ENCODE results near the gene TRPM7.
"Not testable (repeated sequence)": the region's sequence is repeated elsewhere in the genome, so short reads cannot be mapped to it uniquely, and the experiment has no call there.

The TRPM7 gene

DNA sequence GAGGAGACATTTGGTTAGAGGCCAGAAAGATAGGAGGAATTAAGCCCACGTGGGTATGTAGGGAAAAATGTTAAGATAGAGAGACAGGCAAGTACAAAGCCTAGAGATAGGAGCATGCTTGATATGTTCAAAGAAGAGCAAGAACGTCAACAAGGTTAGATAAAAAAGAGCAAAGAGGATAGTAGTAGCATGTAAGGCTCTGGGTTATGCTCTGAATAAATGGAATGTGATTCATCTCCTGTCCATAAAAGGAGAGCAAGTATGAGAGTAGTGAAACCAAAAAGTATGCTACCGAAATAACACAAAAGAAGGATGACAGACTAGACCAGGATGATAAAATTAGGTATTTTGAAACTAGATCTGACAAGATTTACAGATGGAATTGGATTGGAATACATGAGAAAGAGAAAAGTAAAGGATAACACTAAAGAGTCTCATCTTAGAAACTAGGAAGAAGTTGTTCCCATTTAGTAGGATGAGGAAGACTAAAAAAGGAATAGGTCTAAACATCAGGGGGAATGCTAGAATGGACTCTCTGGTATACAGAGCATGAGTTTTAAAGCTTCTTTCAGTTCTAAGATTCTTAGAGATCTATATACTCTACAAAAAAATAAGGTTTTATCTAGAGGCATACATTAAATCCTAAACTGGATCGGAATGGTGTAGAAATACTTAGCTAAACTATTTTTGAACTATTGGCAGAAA is 59.1 kb downstream of the TRPM7 start:
- Histone ChIP-seq H3K9ac (no peak overlapping the region), H3K27ac (no peak overlapping the region), H4K20me1 (ENCODE audit: insufficient read depth) (no peaks in the 10 kb centered on the region), H3K4me1 (ENCODE audit: low read depth, poor library complexity, severe bottlenecking) (peaks cover 3% of the 10 kb centered on the region), H3K36me3 (ENCODE audit: insufficient read depth) (no peaks in the 10 kb centered on the region), H3K4me3 (IDR thresholded peaks at IDR 0.05; ENCODE audit: insufficient read depth, low read depth, low read length) (no peak overlapping the region), H3K4me2 (no peak overlapping the region), H3K27me3 (ENCODE audit: insufficient read depth, low read depth) (no peaks in the 10 kb centered on the region), H2AFZ (ENCODE audit: low read depth) (no peak overlapping the region), H3K79me2 (ENCODE audit: insufficient read depth, low read depth) (no peaks in the 10 kb centered on the region)
- TF ChIP-seq, protein P1, sequence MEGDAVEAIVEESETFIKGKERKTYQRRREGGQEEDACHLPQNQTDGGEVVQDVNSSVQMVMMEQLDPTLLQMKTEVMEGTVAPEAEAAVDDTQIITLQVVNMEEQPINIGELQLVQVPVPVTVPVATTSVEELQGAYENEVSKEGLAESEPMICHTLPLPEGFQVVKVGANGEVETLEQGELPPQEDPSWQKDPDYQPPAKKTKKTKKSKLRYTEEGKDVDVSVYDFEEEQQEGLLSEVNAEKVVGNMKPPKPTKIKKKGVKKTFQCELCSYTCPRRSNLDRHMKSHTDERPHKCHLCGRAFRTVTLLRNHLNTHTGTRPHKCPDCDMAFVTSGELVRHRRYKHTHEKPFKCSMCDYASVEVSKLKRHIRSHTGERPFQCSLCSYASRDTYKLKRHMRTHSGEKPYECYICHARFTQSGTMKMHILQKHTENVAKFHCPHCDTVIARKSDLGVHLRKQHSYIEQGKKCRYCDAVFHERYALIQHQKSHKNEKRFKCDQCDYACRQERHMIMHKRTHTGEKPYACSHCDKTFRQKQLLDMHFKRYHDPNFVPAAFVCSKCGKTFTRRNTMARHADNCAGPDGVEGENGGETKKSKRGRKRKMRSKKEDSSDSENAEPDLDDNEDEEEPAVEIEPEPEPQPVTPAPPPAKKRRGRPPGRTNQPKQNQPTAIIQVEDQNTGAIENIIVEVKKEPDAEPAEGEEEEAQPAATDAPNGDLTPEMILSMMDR (conservative IDR thresholded peaks at IDR 0.05; ENCODE audit: low read depth, low read length): no peak

DNA sequence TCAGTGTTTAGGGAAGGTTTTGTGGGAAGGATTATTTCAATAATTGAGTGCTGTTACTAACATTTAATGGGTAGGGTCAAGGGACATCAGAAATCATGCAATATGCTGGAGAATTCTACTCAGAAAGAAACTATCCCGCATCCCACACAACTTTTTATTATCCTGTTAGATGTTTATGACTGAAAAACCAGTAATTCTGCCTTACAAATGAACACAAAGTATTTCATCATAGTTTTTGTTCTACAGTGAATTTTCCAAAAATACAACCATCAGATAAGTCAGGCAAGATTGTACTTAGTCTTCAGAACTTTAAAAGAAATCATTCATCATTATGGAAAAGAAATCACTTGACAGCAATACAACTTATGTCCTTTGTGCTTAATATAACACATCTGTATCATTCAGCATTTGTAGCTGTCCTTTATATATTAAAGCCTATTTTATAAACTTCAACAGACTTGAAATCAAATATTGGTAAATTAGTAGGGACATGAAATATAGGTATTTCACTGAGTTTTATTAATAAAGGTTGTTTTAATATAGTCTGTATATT is 61.9 kb downstream of the TRPM7 start:
- H4K20me1 ChIP-seq (ENCODE audit: insufficient read depth): no peaks in the 10 kb centered on the region
- no peak overlapping the region for H3K4me2 ChIP-seq
- TF ChIP-seq, protein P1 (conservative IDR thresholded peaks at IDR 0.05; ENCODE audit: low read depth, low read length): no peak
- no peak overlapping the region for H3K27ac ChIP-seq
- H3K27me3 ChIP-seq (ENCODE audit: insufficient read depth, low read depth): no peaks in the 10 kb centered on the region
- H2AFZ ChIP-seq (ENCODE audit: low read depth): no peak overlapping the region
- no peak overlapping the region for H3K9ac ChIP-seq
- H3K4me3 ChIP-seq (IDR thresholded peaks at IDR 0.05; ENCODE audit: insufficient read depth, low read depth, low read length): no peak overlapping the region
- H3K4me1 ChIP-seq (ENCODE audit: low read depth, poor library complexity, severe bottlenecking): peaks cover 3% of the 10 kb centered on the region
- peaks cover 3% of the 10 kb centered on the region; the same call in 1 of the 2 replicates for H3K36me3 ChIP-seq (ENCODE audit: insufficient read depth)
- H3K79me2 ChIP-seq (ENCODE audit: insufficient read depth, low read depth): no peaks in the 10 kb centered on the region

DNA sequence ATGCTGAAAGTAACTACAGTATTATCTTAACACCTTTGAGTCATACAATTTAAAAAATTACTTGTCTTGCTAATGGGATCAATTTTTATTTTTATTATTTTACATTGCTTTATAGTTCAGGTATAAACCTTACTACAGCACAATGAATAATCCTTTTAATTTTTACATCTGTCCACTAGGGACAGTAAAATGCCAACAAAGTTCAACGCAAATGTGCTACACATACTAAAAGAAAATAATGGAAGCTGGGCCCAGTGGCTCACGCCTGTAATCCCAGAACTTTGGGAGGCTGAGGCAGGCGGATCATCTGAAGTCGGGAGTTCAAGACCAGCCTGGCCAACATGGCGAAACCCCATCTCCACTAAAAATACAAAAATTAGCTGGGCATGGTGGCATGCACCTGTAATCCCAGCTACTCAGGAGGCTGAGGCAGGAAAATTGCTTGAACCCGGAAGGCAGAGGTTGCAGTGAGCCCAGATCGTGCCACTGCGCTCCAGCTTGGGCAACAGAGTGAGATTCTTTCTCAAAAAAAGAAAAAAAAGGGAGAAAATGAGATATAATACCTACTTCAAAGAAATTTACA is 64.1 kb downstream of the TRPM7 start:
- TF ChIP-seq, protein P1 (conservative IDR thresholded peaks at IDR 0.05; ENCODE audit: low read depth, low read length): peak; percentile 62
- not testable (repeated sequence) for H3K79me2 ChIP-seq (ENCODE audit: insufficient read depth, low read depth); H3K36me3 ChIP-seq (ENCODE audit: insufficient read depth); H3K27ac ChIP-seq; H3K9ac ChIP-seq; H3K4me3 ChIP-seq (IDR thresholded peaks at IDR 0.05; ENCODE audit: insufficient read depth, low read depth, low read length); H3K27me3 ChIP-seq (ENCODE audit: insufficient read depth, low read depth); H3K4me1 ChIP-seq (ENCODE audit: low read depth, poor library complexity, severe bottlenecking); H4K20me1 ChIP-seq (ENCODE audit: insufficient read depth); H3K4me2 ChIP-seq; H2AFZ ChIP-seq (ENCODE audit: low read depth)

DNA sequence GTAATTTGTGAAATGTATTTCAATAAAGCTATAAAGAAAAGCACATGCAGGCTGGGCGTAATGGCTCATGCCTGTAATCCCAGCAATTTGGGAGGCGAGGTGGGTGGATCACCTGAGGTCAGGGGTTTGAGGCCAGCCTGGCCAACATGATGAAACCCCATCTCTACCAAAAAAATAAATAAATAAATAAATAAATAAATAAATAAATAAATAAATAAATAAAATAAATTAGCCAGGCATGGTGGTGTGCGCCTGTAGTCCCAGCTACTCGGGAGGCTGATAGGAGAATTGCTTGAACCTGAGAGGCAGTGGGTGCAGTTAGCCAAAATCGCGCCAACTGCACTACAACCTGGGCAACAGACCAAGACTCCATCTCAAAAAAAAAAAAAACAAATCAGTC is 69.6 kb downstream of the TRPM7 start:
- H3K9ac ChIP-seq; H3K36me3 ChIP-seq (ENCODE audit: insufficient read depth); H2AFZ ChIP-seq (ENCODE audit: low read depth); H3K27ac ChIP-seq; H3K79me2 ChIP-seq (ENCODE audit: insufficient read depth, low read depth); H3K4me1 ChIP-seq (ENCODE audit: low read depth, poor library complexity, severe bottlenecking); H3K4me3 ChIP-seq (IDR thresholded peaks at IDR 0.05; ENCODE audit: insufficient read depth, low read depth, low read length); H3K4me2 ChIP-seq; H3K27me3 ChIP-seq (ENCODE audit: insufficient read depth, low read depth); H4K20me1 ChIP-seq (ENCODE audit: insufficient read depth): not testable (repeated sequence)

DNA sequence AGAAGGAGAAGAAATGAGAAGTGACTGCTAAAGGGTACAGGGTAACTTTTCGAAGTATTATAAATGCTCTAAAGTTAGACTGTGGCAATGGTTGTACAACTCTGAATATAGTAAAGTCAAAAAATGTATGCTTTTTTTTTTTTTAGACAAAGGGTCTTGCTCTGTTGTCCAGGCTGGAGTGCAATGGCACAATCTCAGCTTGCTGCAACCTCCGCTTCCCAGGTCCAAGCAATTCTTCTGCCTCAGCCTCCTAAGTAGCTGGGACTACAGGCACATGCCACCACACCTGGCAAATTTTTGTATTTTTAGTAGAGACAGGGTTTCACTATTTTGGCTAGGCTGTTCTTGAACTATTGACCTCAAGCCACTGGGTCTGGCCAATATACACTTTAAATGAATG is 70.0 kb downstream of the TRPM7 start:
- not testable (repeated sequence) for H3K4me1 ChIP-seq (ENCODE audit: low read depth, poor library complexity, severe bottlenecking); H2AFZ ChIP-seq (ENCODE audit: low read depth); H3K79me2 ChIP-seq (ENCODE audit: insufficient read depth, low read depth); H3K4me2 ChIP-seq; H3K9ac ChIP-seq; H3K27ac ChIP-seq; H3K36me3 ChIP-seq (ENCODE audit: insufficient read depth); H3K4me3 ChIP-seq (IDR thresholded peaks at IDR 0.05; ENCODE audit: insufficient read depth, low read depth, low read length); H3K27me3 ChIP-seq (ENCODE audit: insufficient read depth, low read depth); H4K20me1 ChIP-seq (ENCODE audit: insufficient read depth)
